Caco-2 (cell line): Measurements from ENCODE around the gene CCDC82. TPM values are rescaled to one million over a fixed set of nuclear protein-coding genes. Genes with fewer than 3 reads are reported as not detected.

ENCODE experiments used
- BruUV-seq: library from RNA; stranded (reverse); fragments of 400-500 nt; replicated peaks from 2 replicates; lab custom pipeline; 2021; lab: Mats Ljungman, UMichigan
- CTCF ChIA-PET: fragments of 300-600 bp; sonication (Branson Sonifier 250); formaldehyde crosslinking; loops from one replicate; lab custom pipeline; 2022; ENCODE audit warnings: antibody characterized with exemption; lab: Charles Lee
- POLR2A ChIA-PET: fragments of 300-600 bp; sonication (Branson Sonifier 250); formaldehyde crosslinking; loops from one replicate; lab custom pipeline; 2022; ENCODE audit warnings: antibody characterized with exemption; lab: Charles Lee
- DNase-seq, 2 experiments: peaks; one replicate each; pipeline versions ENCODE4 v3.0.0 to v3.0.0-alpha.2; 2020 to 2022
- H3K27me3 ChIP-seq: replicated peaks from 2 replicates; pipeline ENCODE4 v1.6.0; 2011; ENCODE audit warnings: low read length; ENCODE audit not compliant: control insufficient read depth, insufficient read depth
- H3K36me3 ChIP-seq: 2 replicates; pipeline ENCODE4 v1.5.1; 2011; ENCODE audit warnings: low read length; ENCODE audit not compliant: control insufficient read depth, insufficient read depth
- H3K4me1 ChIP-seq: fragments of 250-450 bp; sonication (Bioruptor Pico); 2 replicates; pipeline ENCODE4 v1.5.1; 2020; ENCODE audit warnings: mild to moderate bottlenecking
- H3K4me3 ChIP-seq: 2 replicates; pipeline ENCODE4 v1.5.1; 2011; ENCODE audit warnings: low read depth, mild to moderate bottlenecking, control low read depth, low read length
- H3K9me3 ChIP-seq: fragments of 250-450 bp; sonication (Bioruptor Pico); 2 replicates; pipeline ENCODE4 v1.5.1; 2020; ENCODE audit warnings: mild to moderate bottlenecking, moderate library complexity
- H3K27ac Mint-ChIP-seq: one replicate; pipeline ENCODE4 v1.8.0; 2022; ENCODE audit warnings: mixed read lengths; ENCODE audit not compliant: unreplicated experiment
- H3K27me3 Mint-ChIP-seq: one replicate; pipeline ENCODE4 v1.8.0; 2022; ENCODE audit warnings: mixed read lengths; ENCODE audit not compliant: insufficient read depth, unreplicated experiment
- H3K36me3 Mint-ChIP-seq: one replicate; pipeline ENCODE4 v1.8.0; 2022; ENCODE audit warnings: mild to moderate bottlenecking, mixed read lengths; ENCODE audit not compliant: insufficient read depth, unreplicated experiment
- H3K4me1 Mint-ChIP-seq: one replicate; pipeline ENCODE4 v1.8.0; 2022; ENCODE audit warnings: low read depth, mixed read lengths; ENCODE audit not compliant: unreplicated experiment
- H3K4me3 Mint-ChIP-seq: one replicate; pipeline ENCODE4 v1.8.0; 2022; ENCODE audit warnings: mild to moderate bottlenecking, moderate library complexity, mixed read lengths; ENCODE audit not compliant: unreplicated experiment
- H3K9me3 Mint-ChIP-seq: one replicate; pipeline ENCODE4 v1.8.0; 2022; ENCODE audit warnings: mixed read lengths; ENCODE audit not compliant: unreplicated experiment
- intact Hi-C: fragments of 100-400 bp; cut with micrococcal nuclease; formaldehyde crosslinking; loops from one replicate; pipeline ENCODE4 v1.10.0; 2022; ENCODE audit not compliant: unreplicated experiment
- total RNA-seq: library from RNA; stranded (reverse); gene quantifications from 2 replicates; pipeline ENCODE4 v1.2.3, GENCODE V29; 2022
- TF ChIP-seq, protein P1 (sequence below), 2 experiments: fragments of 200-600 bp in 1 of 2; IDR thresholded peaks; 1 replicate in 1 of 2; 2 replicates in 1 of 2; pipeline versions ENCODE4 v1.5.1 to v1.8.0; 2011 to 2022; ENCODE audit warnings: antibody characterized with exemption in 1 of 2, control low read depth in 1 of 2, inconsistent platforms in 1 of 2, low read depth in 1 of 2, low read length in 1 of 2, mild to moderate bottlenecking in 1 of 2, moderate library complexity in 1 of 2; ENCODE audit not compliant: insufficient read depth in 1 of 2, severe bottlenecking in 1 of 2, unreplicated experiment in 1 of 2

The CCDC82 gene
- total RNA-seq, 1 experiment from 2014 or later = 38.2 TPM

DNA sequence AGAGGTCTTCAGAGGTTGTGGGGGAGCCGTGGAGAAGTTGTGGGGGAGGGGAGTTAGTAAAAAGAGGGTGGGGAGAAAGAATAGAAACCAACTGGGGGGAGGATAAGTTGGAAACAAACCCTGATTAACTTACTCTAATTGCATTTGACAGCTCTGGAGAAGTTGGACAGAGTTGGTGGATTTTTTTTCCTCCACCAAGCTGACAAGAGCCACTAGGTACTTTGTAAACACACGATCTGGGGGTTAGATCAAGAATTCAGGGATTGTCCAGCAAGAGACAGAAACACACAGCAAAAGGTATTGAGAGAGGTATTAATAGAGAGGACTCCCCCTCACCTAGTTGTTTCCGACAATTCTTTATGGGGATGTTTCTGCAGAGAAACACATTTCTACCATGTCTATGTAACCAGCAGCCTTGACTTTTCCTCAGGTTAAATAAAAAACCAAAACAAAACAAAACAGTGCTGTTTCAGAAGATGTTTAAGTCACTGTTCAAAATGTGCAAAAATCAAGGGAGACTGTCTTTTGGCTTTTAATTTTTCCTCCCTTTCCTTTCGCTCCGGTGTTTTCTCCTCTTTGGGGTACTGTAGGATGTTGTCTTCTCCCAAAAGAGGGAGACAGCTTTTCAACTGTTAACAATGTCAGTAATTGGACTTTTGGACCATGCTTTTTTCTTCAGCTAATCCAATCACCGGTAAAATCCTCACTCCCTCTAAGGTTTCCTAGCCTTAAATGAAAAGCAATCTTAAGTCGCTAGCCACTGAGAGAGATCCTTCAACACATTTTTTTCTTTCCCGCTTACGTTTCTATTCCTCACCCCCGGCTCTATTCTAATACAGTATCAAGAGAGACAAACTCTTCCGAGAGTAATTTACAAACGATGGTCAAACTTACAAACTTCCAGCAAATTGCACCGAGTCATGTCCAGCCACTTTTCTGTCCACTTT is 47.4 kb downstream of the CCDC82 start:
- peak overlapping the region; percentile 68 for H3K27ac Mint-ChIP-seq
- intact Hi-C loops = loop anchor here (2.0 to 5.0 kb wide), 5 partner anchors 33 to 505 kb away; partner anchors contain the start of gene MTMR2
- H3K4me3 ChIP-seq = peak overlapping the region; percentile 66
- ChIA-PET POLR2A (interaction anchor here (0.5 to 1.6 kb wide), 7 partner anchors 47 to 493 kb away, joined by 3 to 13 read pairs (median 4); partner anchors contain the start of genes CCDC82 and JRKL), CTCF (interaction anchor here (0.5 to 4.0 kb wide), 80 partner anchors 8 to 553 kb away, joined by 3 to 119 read pairs (median 5); partner anchors contain the start of genes CCDC82, FAM76B, JRKL and MTMR2)
- H3K36me3 Mint-ChIP-seq = no peaks in the 10 kb centered on the region
- DNase-seq = no peak
- H3K27me3 ChIP-seq = no peaks in the 10 kb centered on the region
- peak overlapping the region; percentile 93 for H3K4me3 Mint-ChIP-seq
- TSS peak; percentile 83 for BruUV-seq
- TF ChIP-seq, protein P1, sequence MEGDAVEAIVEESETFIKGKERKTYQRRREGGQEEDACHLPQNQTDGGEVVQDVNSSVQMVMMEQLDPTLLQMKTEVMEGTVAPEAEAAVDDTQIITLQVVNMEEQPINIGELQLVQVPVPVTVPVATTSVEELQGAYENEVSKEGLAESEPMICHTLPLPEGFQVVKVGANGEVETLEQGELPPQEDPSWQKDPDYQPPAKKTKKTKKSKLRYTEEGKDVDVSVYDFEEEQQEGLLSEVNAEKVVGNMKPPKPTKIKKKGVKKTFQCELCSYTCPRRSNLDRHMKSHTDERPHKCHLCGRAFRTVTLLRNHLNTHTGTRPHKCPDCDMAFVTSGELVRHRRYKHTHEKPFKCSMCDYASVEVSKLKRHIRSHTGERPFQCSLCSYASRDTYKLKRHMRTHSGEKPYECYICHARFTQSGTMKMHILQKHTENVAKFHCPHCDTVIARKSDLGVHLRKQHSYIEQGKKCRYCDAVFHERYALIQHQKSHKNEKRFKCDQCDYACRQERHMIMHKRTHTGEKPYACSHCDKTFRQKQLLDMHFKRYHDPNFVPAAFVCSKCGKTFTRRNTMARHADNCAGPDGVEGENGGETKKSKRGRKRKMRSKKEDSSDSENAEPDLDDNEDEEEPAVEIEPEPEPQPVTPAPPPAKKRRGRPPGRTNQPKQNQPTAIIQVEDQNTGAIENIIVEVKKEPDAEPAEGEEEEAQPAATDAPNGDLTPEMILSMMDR (IDR thresholded peaks at IDR 0.05; ENCODE audit: insufficient read depth in 1 of 2, low read depth in 1 of 2, low read length in 1 of 2, severe bottlenecking in 1 of 2, unreplicated experiment in 1 of 2) = no peak
- no peaks in the 10 kb centered on the region for H3K36me3 ChIP-seq
- no peaks in the 10 kb centered on the region for H3K27me3 Mint-ChIP-seq
- peaks cover 27% of the 10 kb centered on the region for H3K4me1 ChIP-seq
- H3K9me3 Mint-ChIP-seq = no peaks in the 10 kb centered on the region
- H3K9me3 ChIP-seq = no peaks in the 10 kb centered on the region
- peaks cover 32% of the 10 kb centered on the region for H3K4me1 Mint-ChIP-seq

DNA sequence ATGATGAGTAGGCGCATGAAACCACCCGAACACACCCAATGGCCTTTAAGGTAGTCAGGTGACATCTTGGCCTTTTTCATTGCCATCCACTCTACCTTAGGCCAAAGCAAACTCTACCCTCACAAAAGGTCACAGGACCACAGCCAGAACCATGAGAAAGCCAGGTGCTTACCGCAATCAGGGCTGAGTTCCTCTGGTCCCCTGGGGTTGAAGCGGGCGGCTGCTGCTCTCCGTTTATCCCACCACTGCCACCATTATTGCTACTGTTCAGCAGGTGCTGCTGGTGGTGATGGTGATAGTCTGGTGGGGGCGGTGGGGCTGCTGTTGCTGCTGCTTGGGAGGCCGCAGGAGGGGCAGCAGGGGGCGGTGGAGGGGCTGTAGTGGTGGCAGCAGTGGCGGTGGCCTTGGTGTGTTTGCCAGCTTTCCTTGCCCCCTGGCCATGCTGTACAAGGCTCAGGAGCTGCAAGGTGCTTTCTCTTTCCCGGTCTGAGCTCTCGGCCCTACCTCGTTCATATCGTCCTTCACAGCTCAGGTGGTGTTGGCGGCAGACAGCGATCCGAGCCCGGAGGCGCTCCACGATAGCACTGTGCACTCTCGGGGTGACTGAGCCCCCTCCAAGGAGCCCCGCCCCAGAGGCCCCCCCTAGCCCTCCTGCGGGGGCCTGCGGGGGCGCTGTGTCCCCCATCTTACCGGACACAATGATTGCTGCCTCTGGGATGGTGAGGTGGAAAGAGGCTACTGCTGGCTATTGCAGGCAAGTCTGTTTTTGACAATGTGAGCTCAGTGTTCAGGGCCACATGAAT is 48.3 kb downstream of the CCDC82 start:
- CTCF ChIA-PET = interaction anchor here (0.7 to 4.0 kb wide), 15 partner anchors 9 to 552 kb away, joined by 3 to 119 read pairs (median 6); partner anchors contain the start of genes CCDC82, FAM76B and JRKL
- H3K4me3 Mint-ChIP-seq = peak overlapping the region; percentile 93
- peak overlapping the region; percentile 66 for H3K4me3 ChIP-seq
- H3K36me3 ChIP-seq = no peaks in the 10 kb centered on the region
- no peaks in the 10 kb centered on the region for H3K27me3 Mint-ChIP-seq
- H3K4me1 Mint-ChIP-seq = peaks cover 36% of the 10 kb centered on the region
- TF ChIP-seq, protein P1 (IDR thresholded peaks at IDR 0.05; ENCODE audit: insufficient read depth in 1 of 2, low read depth in 1 of 2, low read length in 1 of 2, severe bottlenecking in 1 of 2, unreplicated experiment in 1 of 2) = peak; percentile 28 to 72
- BruUV-seq = no TSS peak
- H3K27ac Mint-ChIP-seq = peak overlapping the region; percentile 68
- DNase-seq = peak; percentile 45 to 50
- H3K36me3 Mint-ChIP-seq = no peaks in the 10 kb centered on the region
- POLR2A ChIA-PET = interaction anchor here (0.5 kb wide), 1 partner anchor 327 kb away, joined by 3 read pairs; no protein-coding TSS in a partner anchor
- intact Hi-C loops = loop anchor here (2.0 to 5.0 kb wide), 5 partner anchors 33 to 505 kb away; partner anchors contain the start of gene MTMR2
- no peaks in the 10 kb centered on the region for H3K27me3 ChIP-seq
- no peaks in the 10 kb centered on the region for H3K9me3 Mint-ChIP-seq
- H3K4me1 ChIP-seq = peaks cover 36% of the 10 kb centered on the region
- no peaks in the 10 kb centered on the region for H3K9me3 ChIP-seq
